ENCODE results near the gene QSOX1.

GRCh38 chr1:180157576-180158057 is 2.9 kb downstream of the QSOX1 start:
- no peak for TF ChIP-seq CTCF (IDR thresholded peaks at IDR 0.05)
- no peak for TF ChIP-seq POLR2A (IDR thresholded peaks at IDR 0.05)

Measured in Peyer's patch (tissue), 4 donors.